ENCODE results near the gene STAB2. TPM values are rescaled to one million over a fixed set of nuclear protein-coding genes. Genes with fewer than 3 reads are reported as not detected.

The STAB2 gene
- total RNA-seq, 4 donors from 2014 or later = not detected

GRCh38 chr12:103583008-103583407, 4.1 kb upstream of the STAB2 start:
- no peaks in the 10 kb centered on the region for H3K4me1 ChIP-seq
- H3K36me3 ChIP-seq = no peaks in the 10 kb centered on the region
- TF ChIP-seq CTCF (IDR thresholded peaks at IDR 0.05 in 4 of 5, conservative IDR thresholded peaks at IDR 0.05 in 1 of 5) (no peak), POLR2A (IDR thresholded peaks at IDR 0.05) (no peak)
- no peaks in the 10 kb centered on the region for H3K27me3 ChIP-seq
- H3K4me3 ChIP-seq = no peak overlapping the region
- DNase-seq (no peak), ATAC-seq (no peak)
- H3K27ac ChIP-seq = no peak overlapping the region
- in situ Hi-C loops (cut with MboI; ENCODE audit: low sequenced_read_pairs in 4 of 4) (no loop called here), intact Hi-C loops (cut with DNase I; ENCODE audit: low total_unique reads) (no loop called here)
- no peaks in the 10 kb centered on the region for H3K9me3 ChIP-seq

- H3K4me1 ChIP-seq = no peaks in the 10 kb centered on the region
- in situ Hi-C loops (cut with MboI; ENCODE audit: low sequenced_read_pairs in 4 of 4) = no loop called here
- DNase-seq = no peak
- intact Hi-C loops (cut with DNase I; ENCODE audit: low total_unique reads) = no loop called here
- H3K9me3 ChIP-seq = no peaks in the 10 kb centered on the region
- no peak overlapping the region for H3K4me3 ChIP-seq
- no peak for ATAC-seq
- H3K36me3 ChIP-seq = no peaks in the 10 kb centered on the region
- TF ChIP-seq CTCF (IDR thresholded peaks at IDR 0.05 in 4 of 5, conservative IDR thresholded peaks at IDR 0.05 in 1 of 5) (no peak), POLR2A (IDR thresholded peaks at IDR 0.05) (no peak)
- no peak overlapping the region for H3K27ac ChIP-seq
- no peaks in the 10 kb centered on the region for H3K27me3 ChIP-seq
Measured at GRCh38 chr12:103586132-103586531, 941 bp upstream of the STAB2 start.

DNA sequence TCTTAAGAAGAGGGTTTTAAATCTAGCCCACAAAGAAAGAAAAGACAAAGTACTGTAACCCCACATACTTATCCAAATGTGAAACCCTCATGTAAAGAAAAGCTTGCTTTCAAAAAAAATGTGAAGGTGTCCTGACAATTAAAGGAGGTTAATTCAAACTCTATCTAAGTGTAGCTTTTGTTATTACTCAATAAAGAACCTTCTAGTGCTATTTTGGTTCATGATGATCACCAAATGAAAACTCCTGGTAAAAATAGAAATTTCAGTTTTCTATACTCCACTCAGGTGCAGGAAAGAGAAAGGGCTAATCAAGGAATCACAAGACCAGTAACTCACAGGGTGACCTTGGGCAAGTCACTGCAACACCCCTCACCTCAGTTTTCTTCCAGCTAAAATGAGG, 1.6 kb downstream of the STAB2 start:
- TF ChIP-seq CTCF (IDR thresholded peaks at IDR 0.05 in 4 of 5, conservative IDR thresholded peaks at IDR 0.05 in 1 of 5) (no peak), POLR2A (IDR thresholded peaks at IDR 0.05) (no peak)
- ATAC-seq (no peak), DNase-seq (no peak)
- in situ Hi-C loops (cut with MboI; ENCODE audit: low sequenced_read_pairs in 4 of 4) = no loop called here
- intact Hi-C loops (cut with DNase I; ENCODE audit: low total_unique reads) = no loop called here
- no peaks in the 10 kb centered on the region for H3K4me1 ChIP-seq
- no peak overlapping the region for H3K4me3 ChIP-seq
- no peaks in the 10 kb centered on the region for H3K27me3 ChIP-seq
- no peak overlapping the region for H3K27ac ChIP-seq
- no peaks in the 10 kb centered on the region for H3K9me3 ChIP-seq
- no peaks in the 10 kb centered on the region for H3K36me3 ChIP-seq

GRCh38 chr12:103589517-103589916, 2.4 kb downstream of the STAB2 start:
- Histone ChIP-seq H3K27ac (no peak overlapping the region), H3K9me3 (no peaks in the 10 kb centered on the region), H3K4me3 (no peak overlapping the region), H3K27me3 (no peaks in the 10 kb centered on the region), H3K36me3 (no peaks in the 10 kb centered on the region), H3K4me1 (no peaks in the 10 kb centered on the region)
- intact Hi-C loops (cut with DNase I; ENCODE audit: low total_unique reads) (no loop called here), in situ Hi-C loops (cut with MboI; ENCODE audit: low sequenced_read_pairs in 4 of 4) (no loop called here)
- TF ChIP-seq CTCF (IDR thresholded peaks at IDR 0.05 in 4 of 5, conservative IDR thresholded peaks at IDR 0.05 in 1 of 5) (no peak), POLR2A (IDR thresholded peaks at IDR 0.05) (no peak)
- ATAC-seq (no peak), DNase-seq (no peak)

DNA sequence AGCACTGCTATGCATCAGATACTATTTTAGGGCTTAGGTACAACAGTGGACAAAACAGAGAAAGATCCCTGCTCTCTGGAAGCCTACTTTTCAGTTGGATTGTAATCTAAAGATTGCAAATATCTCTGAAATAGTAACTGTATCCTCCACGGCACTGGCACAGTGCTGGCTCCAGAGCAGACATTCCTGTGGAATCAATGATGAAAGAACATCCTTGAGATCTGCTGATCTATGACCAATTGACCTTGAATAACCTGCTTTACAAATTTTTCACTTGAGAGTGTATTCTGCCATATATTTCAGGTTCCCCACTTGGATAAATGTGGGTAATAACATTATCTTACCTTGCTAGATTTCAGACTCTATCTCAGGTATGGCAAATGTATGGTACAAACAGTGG, 3.2 kb downstream of the STAB2 start:
- H3K4me1 ChIP-seq = no peaks in the 10 kb centered on the region
- H3K4me3 ChIP-seq = no peak overlapping the region
- no peaks in the 10 kb centered on the region for H3K36me3 ChIP-seq
- no peaks in the 10 kb centered on the region for H3K27me3 ChIP-seq
- DNase-seq (no peak), ATAC-seq (no peak)
- H3K9me3 ChIP-seq = no peaks in the 10 kb centered on the region
- intact Hi-C loops (cut with DNase I; ENCODE audit: low total_unique reads) = no loop called here
- in situ Hi-C loops (cut with MboI; ENCODE audit: low sequenced_read_pairs in 4 of 4) = no loop called here
- no peak overlapping the region for H3K27ac ChIP-seq
- TF ChIP-seq POLR2A (IDR thresholded peaks at IDR 0.05) = no peak
- TF ChIP-seq CTCF (IDR thresholded peaks at IDR 0.05 in 4 of 5, conservative IDR thresholded peaks at IDR 0.05 in 1 of 5) = no peak

Measured in gastrocnemius medialis (tissue), 4 donors.